HepG2 (cell line): Measurements from ENCODE around the gene PTGDS. TPM values are rescaled to one million over a fixed set of nuclear protein-coding genes. Genes with fewer than 3 reads are reported as not detected.

ENCODE experiments used
- ATAC-seq: fragments of 200-7000 bp; cut with Tn5 transposase; 3 replicates; pipeline ENCODE4 v1.9.1; 2020; ENCODE audit warnings: mild to moderate bottlenecking, moderate library complexity
- BruUV-seq: library from RNA; stranded (reverse); fragments of 400-500 nt; replicated peaks from 2 replicates; lab custom pipeline; 2021; lab: Mats Ljungman, UMichigan
- CTCF ChIA-PET: fragments of 300-600 bp; formaldehyde crosslinking; extraction: SDS; loops from one replicate; lab custom pipeline; 2021; ENCODE audit warnings: low total read pairs, inconsistent platforms, low intra/inter-chr PET ratio; lab: Yijun Ruan, JAX
- POLR2A ChIA-PET: fragments of 350-600 bp; sonication (Branson Sonifier 250); formaldehyde crosslinking; loops from one replicate; lab custom pipeline; 2020; ENCODE audit warnings: antibody characterized with exemption, inconsistent platforms; lab: Yijun Ruan, JAX
- DNase-seq: peaks from one replicate; pipeline ENCODE4 v3.0.0-alpha.2; 2015; ENCODE audit warnings: low spot score
- FAIRE-seq: peaks from 3 replicates; lab custom pipeline; 2011; peaks lifted over from hg19 to GRCh38; lab: Jason Lieb, UNC
- H2AFZ ChIP-seq: one replicate; pipeline ENCODE4 v1.6.1; 2011; ENCODE audit warnings: low read length, inconsistent platforms
- H3K27ac ChIP-seq: fragments of 300-600 bp; 3 replicates; pipeline ENCODE4 v1.8.0; 2011; ENCODE audit warnings: mixed run types, mild to moderate bottlenecking, mixed read lengths, low read length, inconsistent platforms; ENCODE audit not compliant: insufficient read depth; ENCODE audit errors: extremely low read length
- H3K27me3 ChIP-seq, 2 experiments: fragments of 200-600 bp in 1 of 2; 2 replicates in 1 of 2; 3 replicates in 1 of 2; pipeline versions ENCODE4 v1.6.0 to v1.8.0; 2011; ENCODE audit warnings: low read length in 2 of 2, mild to moderate bottlenecking in 2 of 2, moderate library complexity in 2 of 2, inconsistent platforms in 1 of 2; ENCODE audit not compliant: insufficient read depth in 2 of 2, control insufficient read depth in 1 of 2
- H3K36me3 ChIP-seq, 2 experiments: fragments of 200-600 bp in 1 of 2; replicated peaks in 1 of 2; 2 replicates in 1 of 2; 3 replicates in 1 of 2; pipeline versions ENCODE4 v1.5.1 to v1.8.0; 2011; ENCODE audit warnings: low read length in 2 of 2, inconsistent platforms in 1 of 2; ENCODE audit not compliant: insufficient read depth in 2 of 2, control insufficient read depth in 1 of 2
- H3K4me1 ChIP-seq: 2 replicates; pipeline ENCODE4 v1.5.1; 2012; ENCODE audit warnings: low read length, inconsistent platforms; ENCODE audit not compliant: insufficient read depth
- H3K4me2 ChIP-seq: 2 replicates; pipeline ENCODE4 v1.6.0; 2011; ENCODE audit warnings: low read depth, low read length, inconsistent platforms
- H3K4me3 ChIP-seq, 3 experiments: fragments of 200-600 bp in 1 of 3; sonication (generic), shearing (Covaris generic) in 1 of 3; replicated peaks in 1 of 3; 2 replicates each; pipeline ENCODE4 v1.5.1; 2011 to 2016; ENCODE audit warnings: low read length in 3 of 3, inconsistent platforms in 2 of 3, low read depth in 2 of 3, mild to moderate bottlenecking in 2 of 3, control low read depth in 1 of 3, mixed read lengths in 1 of 3; ENCODE audit not compliant: insufficient read depth in 1 of 3
- H3K79me2 ChIP-seq: one replicate; pipeline ENCODE4 v1.6.1; 2011; ENCODE audit warnings: low read length, inconsistent platforms; ENCODE audit not compliant: insufficient read depth
- H3K9ac ChIP-seq: 2 replicates; pipeline ENCODE4 v1.6.0; 2011; ENCODE audit warnings: mild to moderate bottlenecking, low read depth, low read length, inconsistent platforms; ENCODE audit not compliant: insufficient read depth
- H3K9me3 ChIP-seq: 2 replicates; pipeline ENCODE4 v1.5.1; 2012; ENCODE audit warnings: mild to moderate bottlenecking, low read length
- H4K20me1 ChIP-seq: 2 replicates; pipeline ENCODE4 v1.6.0; 2011; ENCODE audit warnings: inconsistent platforms, mild to moderate bottlenecking, low read length, moderate library complexity; ENCODE audit not compliant: insufficient read depth
- ARHGAP35 ChIP-seq: sonication (generic); formaldehyde crosslinking; IDR thresholded peaks from 2 replicates; pipeline ENCODE4 v1.9.0; 2022; ENCODE audit warnings: mild to moderate bottlenecking, inconsistent platforms, moderate library complexity, missing genetic modification reagents, borderline replicate concordance
- ARNT ChIP-seq: fragments of 450-650 bp; IDR thresholded peaks from 2 replicates; pipeline ENCODE4 v1.6.1; 2017
- JUND ChIP-seq: sonication (generic); formaldehyde crosslinking; IDR thresholded peaks from 2 replicates; pipeline ENCODE4 v1.8.0; 2022; ENCODE audit warnings: mild to moderate bottlenecking, missing genetic modification reagents
- MAFK ChIP-seq, 2 experiments: IDR thresholded peaks in 1 of 2; conservative IDR thresholded peaks in 1 of 2; 2 replicates each; pipeline ENCODE4 v1.6.1; 2011; ENCODE audit warnings: improper control_type of control experiment in 2 of 2, low read length in 2 of 2
- MEIS2 ChIP-seq: sonication (generic); formaldehyde crosslinking; IDR thresholded peaks from 2 replicates; pipeline ENCODE4 v1.9.0; 2021; ENCODE audit warnings: mild to moderate bottlenecking, missing genetic modification reagents
- ZNF549 ChIP-seq: sonication (generic); formaldehyde crosslinking; IDR thresholded peaks from 2 replicates; pipeline ENCODE4 v1.5.0; 2020; ENCODE audit warnings: missing genetic modification reagents
- ZSCAN20 ChIP-seq: sonication (generic); formaldehyde crosslinking; IDR thresholded peaks from 2 replicates; pipeline ENCODE4 v1.4.0; 2020; ENCODE audit warnings: missing genetic modification reagents, mild to moderate bottlenecking, borderline replicate concordance
- WGBS: methylation state at CpG from one replicate; pipeline ENCODE4 v1.1.6; 2017; ENCODE audit warnings: low lambda C conversion rate; 5-methylcytosine and 5-hydroxymethylcytosine counted together
- in situ Hi-C: cut with HindIII; loops from 2 replicates; pipeline ENCODE4 v1.10.0; 2017; ENCODE audit warnings: low pct_unique_long_range_greater_than_20kb; ENCODE audit not compliant: extremely low pct_ligation_motif_present
- intact Hi-C: fragments of 100-400 bp; cut with micrococcal nuclease; formaldehyde crosslinking; loops from one replicate; pipeline ENCODE4 v1.10.0; 2022; ENCODE audit not compliant: unreplicated experiment
- polyA plus RNA-seq, 8 experiments: library from polyadenylated mRNA; depleted of rRNA in 3 of 8; stranded (reverse) in 7 of 8; unstranded in 1 of 8; fragments of >200 nt; fragmentation: Illumina TruSeq in 4 of 8; extraction: Trizol in 4 of 8; gene quantifications; 2 replicates each; pipeline versions ENCODE4 v1.2.1 to v1.2.3, GENCODE V29; 2011 to 2016; ENCODE audit warnings: low read depth in 4 of 8, missing spikeins in 1 of 8, mixed read lengths in 1 of 8; ENCODE audit not compliant: insufficient read depth in 1 of 8
- total RNA-seq, 5 experiments: library from RNA; depleted of rRNA; stranded (reverse); fragments of >200 nt; fragmentation: Illumina TruSeq; extraction: Trizol; gene quantifications; 2 replicates each; pipeline ENCODE4 v1.2.3, GENCODE V29; 2016; ENCODE audit warnings: low read depth in 1 of 5
- TF ChIP-seq, protein P1 (sequence below): IDR thresholded peaks from 2 replicates; pipeline ENCODE4 v1.6.1; 2016

Gene PTGDS
- total and polyA plus RNA-seq, 2 of the 13 experiments (the other 11 are each of a cell fraction or from before 2014, with no cell fraction given): 0.33 to 0.50 TPM

DNA sequence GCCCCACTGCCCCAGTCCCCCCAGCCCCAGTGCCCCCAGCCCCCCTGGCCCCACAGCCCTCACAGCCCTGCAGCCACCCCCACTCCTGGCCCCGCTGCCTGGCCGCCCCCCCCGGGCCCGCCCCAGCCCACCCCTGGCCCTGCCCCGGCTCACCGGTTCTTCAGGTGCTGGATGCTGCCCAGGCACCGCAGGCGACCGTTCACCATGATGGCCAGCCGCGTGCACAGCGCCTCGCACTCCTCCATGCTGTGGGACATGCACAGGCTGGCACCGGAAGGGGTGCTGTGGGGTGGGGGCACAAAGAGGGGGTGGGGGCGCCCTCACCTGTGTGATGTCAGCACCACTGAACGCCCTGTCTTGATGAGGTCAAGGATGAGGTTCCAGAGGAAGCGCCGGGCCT, 31.9 kb downstream of the PTGDS start:
- Histone ChIP-seq H3K27me3 (no peaks in the 10 kb centered on the region), H3K4me1 (no peaks in the 10 kb centered on the region), H3K4me3 (no peak overlapping the region), H3K27ac (no peak overlapping the region), H3K9ac (no peak overlapping the region), H4K20me1 (no peaks in the 10 kb centered on the region)
- WGBS: 88% methylated on average over 11 of the region's 18 CpGs
- intact Hi-C loops (no loop called here), in situ Hi-C loops (no loop called here)
- no peak for TF ChIP-seq MEIS2 (CRISPR knock-in tag)
- TF ChIP-seq, protein P1, sequence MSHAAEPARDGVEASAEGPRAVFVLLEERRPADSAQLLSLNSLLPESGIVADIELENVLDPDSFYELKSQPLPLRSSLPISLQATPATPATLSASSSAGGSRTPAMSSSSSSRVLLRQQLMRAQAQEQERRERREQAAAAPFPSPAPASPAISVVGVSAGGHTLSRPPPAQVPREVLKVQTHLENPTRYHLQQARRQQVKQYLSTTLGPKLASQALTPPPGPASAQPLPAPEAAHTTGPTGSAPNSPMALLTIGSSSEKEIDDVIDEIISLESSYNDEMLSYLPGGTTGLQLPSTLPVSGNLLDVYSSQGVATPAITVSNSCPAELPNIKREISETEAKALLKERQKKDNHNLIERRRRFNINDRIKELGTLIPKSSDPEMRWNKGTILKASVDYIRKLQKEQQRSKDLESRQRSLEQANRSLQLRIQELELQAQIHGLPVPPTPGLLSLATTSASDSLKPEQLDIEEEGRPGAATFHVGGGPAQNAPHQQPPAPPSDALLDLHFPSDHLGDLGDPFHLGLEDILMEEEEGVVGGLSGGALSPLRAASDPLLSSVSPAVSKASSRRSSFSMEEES (CRISPR knock-in tag): no peak
- TF ChIP-seq ARNT: no peak
- no peak for TF ChIP-seq ZNF549 (CRISPR knock-in tag)
- no peak for TF ChIP-seq JUND
- TF ChIP-seq MAFK (conservative IDR thresholded peaks at IDR 0.05 in 1 of 2, IDR thresholded peaks at IDR 0.05 in 1 of 2; ENCODE audit: low read length in 2 of 2): no peak
- no peak for TF ChIP-seq ARHGAP35 (CRISPR knock-in tag)
- no peak for TF ChIP-seq ZSCAN20 (CRISPR knock-in tag)
- TF ChIP-seq, all 625 proteins: peak for 0
- DNase-seq: no peak
- no peak overlapping the region for H2AFZ ChIP-seq
- H3K4me2 ChIP-seq: no peak overlapping the region
- H3K9me3 ChIP-seq: peaks cover 4% of the 10 kb centered on the region; the same call in 1 of the 2 replicates
- CTCF ChIA-PET: no interaction called here
- no peak for ATAC-seq
- no peak for FAIRE-seq
- no peaks in the 10 kb centered on the region for H3K79me2 ChIP-seq
- no TSS peak for BruUV-seq
- no peaks in the 10 kb centered on the region for H3K36me3 ChIP-seq
- POLR2A ChIA-PET: no interaction called here
